ENCODE measurements around the gene JOSD1.

- TF ChIP-seq MAX (IDR thresholded peaks at IDR 0.05; ENCODE audit: insufficient read depth, insufficient read length) (no peak), CTCF (IDR thresholded peaks at IDR 0.05; ENCODE audit: extremely low read depth in 1 of 2, insufficient read depth in 1 of 2, low read depth in 1 of 2, low read length in 2 of 2) (peak; percentile 61 to 65), POLR2AphosphoS5 (IDR thresholded peaks at IDR 0.05; ENCODE audit: insufficient read depth, low read depth, low read length) (no peak), POLR2A (IDR thresholded peaks at IDR 0.05; ENCODE audit: low read depth, low read length) (no peak), FOS (IDR thresholded peaks at IDR 0.05; ENCODE audit: borderline replicate concordance, insufficient read depth, low read length) (no peak)
Observed at GRCh38 chr22:38724926-38725571, 24.3 kb upstream of the JOSD1 start.
